Measurements from ENCODE around the gene CDCA7L.
"Not testable (repeated sequence)": the region's sequence is repeated elsewhere in the genome, so short reads cannot be mapped to it uniquely, and the experiment has no call there.

The CDCA7L gene

GRCh38 chr7:21938463-21938862, 7.2 kb downstream of the CDCA7L start:
- no peaks in the 10 kb centered on the region for H3K27me3 ChIP-seq (ENCODE audit: control insufficient read depth, insufficient read depth, low read length)
- no peak overlapping the region for H3K4me2 ChIP-seq (ENCODE audit: low read length)
- H3K9me3 ChIP-seq (ENCODE audit: control insufficient read depth, low read length) = peaks cover 10% of the 10 kb centered on the region
- no peak overlapping the region for H3K4me3 ChIP-seq (ENCODE audit: low read depth, low read length)
- no peak overlapping the region for H2AFZ ChIP-seq
- H3K27ac ChIP-seq = no peak overlapping the region
- H3K36me3 ChIP-seq (ENCODE audit: control insufficient read depth, insufficient read depth, low read length) = peaks cover 8% of the 10 kb centered on the region
- H3K79me2 ChIP-seq = no peaks in the 10 kb centered on the region
- H3K4me1 ChIP-seq = no peaks in the 10 kb centered on the region
- TF ChIP-seq CTCF (IDR thresholded peaks at IDR 0.05) = no peak
- no peak overlapping the region for H3K9ac ChIP-seq

GRCh38 chr7:21934808-21935207, 10.9 kb downstream of the CDCA7L start:
- Histone ChIP-seq H3K9ac (no peak overlapping the region), H3K36me3 (ENCODE audit: control insufficient read depth, insufficient read depth, low read length) (peaks cover 8% of the 10 kb centered on the region), H3K4me3 (ENCODE audit: low read depth, low read length) (no peak overlapping the region), H3K4me1 (no peaks in the 10 kb centered on the region), H3K9me3 (ENCODE audit: control insufficient read depth, low read length) (peaks cover 10% of the 10 kb centered on the region), H3K79me2 (no peaks in the 10 kb centered on the region), H3K27ac (no peak overlapping the region), H3K4me2 (ENCODE audit: low read length) (no peak overlapping the region), H2AFZ (no peak overlapping the region), H3K27me3 (ENCODE audit: control insufficient read depth, insufficient read depth, low read length) (no peaks in the 10 kb centered on the region)
- TF ChIP-seq CTCF (IDR thresholded peaks at IDR 0.05) = no peak

- not testable (repeated sequence) for H3K4me1 ChIP-seq; H3K27ac ChIP-seq; H3K9me3 ChIP-seq (ENCODE audit: control insufficient read depth, low read length); H3K79me2 ChIP-seq; H3K27me3 ChIP-seq (ENCODE audit: control insufficient read depth, insufficient read depth, low read length); H3K4me2 ChIP-seq (ENCODE audit: low read length); H3K36me3 ChIP-seq (ENCODE audit: control insufficient read depth, insufficient read depth, low read length); H3K9ac ChIP-seq; H2AFZ ChIP-seq; H3K4me3 ChIP-seq (ENCODE audit: low read depth, low read length)
Observed at GRCh38 chr7:21933293-21933692, 12.4 kb downstream of the CDCA7L start.

- no peaks in the 10 kb centered on the region for H3K79me2 ChIP-seq
- peaks cover 13% of the 10 kb centered on the region for H3K9me3 ChIP-seq (ENCODE audit: control insufficient read depth, low read length)
- H3K9ac ChIP-seq = no peak overlapping the region
- H3K27me3 ChIP-seq (ENCODE audit: control insufficient read depth, insufficient read depth, low read length) = no peaks in the 10 kb centered on the region
- H2AFZ ChIP-seq = no peak overlapping the region
- H3K4me3 ChIP-seq (ENCODE audit: low read depth, low read length) = no peak overlapping the region
- no peak overlapping the region for H3K4me2 ChIP-seq (ENCODE audit: low read length)
- no peak for TF ChIP-seq CTCF (IDR thresholded peaks at IDR 0.05)
- H3K4me1 ChIP-seq = no peaks in the 10 kb centered on the region
- H3K27ac ChIP-seq = no peak overlapping the region
- H3K36me3 ChIP-seq (ENCODE audit: control insufficient read depth, insufficient read depth, low read length) = no peaks in the 10 kb centered on the region
Observed at GRCh38 chr7:21927693-21928092, 18.0 kb downstream of the CDCA7L start.

- Histone ChIP-seq H3K4me1 (no peaks in the 10 kb centered on the region), H3K36me3 (ENCODE audit: control insufficient read depth, insufficient read depth, low read length) (no peaks in the 10 kb centered on the region), H3K4me2 (ENCODE audit: low read length) (no peak overlapping the region), H2AFZ (no peak overlapping the region), H3K27me3 (ENCODE audit: control insufficient read depth, insufficient read depth, low read length) (no peaks in the 10 kb centered on the region), H3K79me2 (no peaks in the 10 kb centered on the region), H3K27ac (no peak overlapping the region), H3K9ac (no peak overlapping the region), H3K9me3 (ENCODE audit: control insufficient read depth, low read length) (peaks cover 13% of the 10 kb centered on the region), H3K4me3 (ENCODE audit: low read depth, low read length) (no peak overlapping the region)
- TF ChIP-seq CTCF (IDR thresholded peaks at IDR 0.05) = no peak
Observed at GRCh38 chr7:21926448-21926847, 19.3 kb downstream of the CDCA7L start.

All from parathyroid adenoma (tissue), 2 donors.